AG10803 (cell line): Measurements from ENCODE around the gene LHFPL6.

ENCODE experiments used
- DNase-seq: peaks from one replicate; pipeline ENCODE4 v3.0.0; 2010; ENCODE audit warnings: low read depth
- H3K4me3 ChIP-seq: 2 replicates; pipeline ENCODE4 v1.5.1; 2011; ENCODE audit warnings: mild to moderate bottlenecking, low read length, control low read depth
- TF ChIP-seq, protein P1 (sequence below): conservative IDR thresholded peaks from 2 replicates; pipeline ENCODE4 v1.5.1; 2011; ENCODE audit warnings: mild to moderate bottlenecking, low read length, control low read depth, inconsistent platforms

LHFPL6 gene

DNA sequence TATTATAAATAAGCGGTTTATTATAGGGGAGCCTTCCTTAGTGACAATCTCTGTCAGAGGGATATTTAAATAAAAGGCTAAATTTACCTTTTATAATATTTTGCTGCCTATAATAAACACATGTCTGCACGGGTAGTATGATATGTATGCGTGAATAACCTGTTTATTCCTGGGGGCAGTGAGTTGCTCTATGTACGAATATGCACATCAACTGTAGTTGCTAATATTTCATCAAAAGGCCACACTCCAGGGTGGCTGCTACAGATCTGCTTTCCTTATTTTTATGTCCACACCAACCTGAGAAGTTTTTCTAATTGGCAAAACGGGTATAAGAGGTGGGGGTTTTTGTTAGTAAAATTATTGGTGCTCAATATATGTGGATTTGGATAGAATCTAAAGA lies 192.0 kb downstream of the LHFPL6 start:
- no peak for DNase-seq
- TF ChIP-seq, protein P1, sequence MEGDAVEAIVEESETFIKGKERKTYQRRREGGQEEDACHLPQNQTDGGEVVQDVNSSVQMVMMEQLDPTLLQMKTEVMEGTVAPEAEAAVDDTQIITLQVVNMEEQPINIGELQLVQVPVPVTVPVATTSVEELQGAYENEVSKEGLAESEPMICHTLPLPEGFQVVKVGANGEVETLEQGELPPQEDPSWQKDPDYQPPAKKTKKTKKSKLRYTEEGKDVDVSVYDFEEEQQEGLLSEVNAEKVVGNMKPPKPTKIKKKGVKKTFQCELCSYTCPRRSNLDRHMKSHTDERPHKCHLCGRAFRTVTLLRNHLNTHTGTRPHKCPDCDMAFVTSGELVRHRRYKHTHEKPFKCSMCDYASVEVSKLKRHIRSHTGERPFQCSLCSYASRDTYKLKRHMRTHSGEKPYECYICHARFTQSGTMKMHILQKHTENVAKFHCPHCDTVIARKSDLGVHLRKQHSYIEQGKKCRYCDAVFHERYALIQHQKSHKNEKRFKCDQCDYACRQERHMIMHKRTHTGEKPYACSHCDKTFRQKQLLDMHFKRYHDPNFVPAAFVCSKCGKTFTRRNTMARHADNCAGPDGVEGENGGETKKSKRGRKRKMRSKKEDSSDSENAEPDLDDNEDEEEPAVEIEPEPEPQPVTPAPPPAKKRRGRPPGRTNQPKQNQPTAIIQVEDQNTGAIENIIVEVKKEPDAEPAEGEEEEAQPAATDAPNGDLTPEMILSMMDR = no peak
- H3K4me3 ChIP-seq = no peak overlapping the region

DNA sequence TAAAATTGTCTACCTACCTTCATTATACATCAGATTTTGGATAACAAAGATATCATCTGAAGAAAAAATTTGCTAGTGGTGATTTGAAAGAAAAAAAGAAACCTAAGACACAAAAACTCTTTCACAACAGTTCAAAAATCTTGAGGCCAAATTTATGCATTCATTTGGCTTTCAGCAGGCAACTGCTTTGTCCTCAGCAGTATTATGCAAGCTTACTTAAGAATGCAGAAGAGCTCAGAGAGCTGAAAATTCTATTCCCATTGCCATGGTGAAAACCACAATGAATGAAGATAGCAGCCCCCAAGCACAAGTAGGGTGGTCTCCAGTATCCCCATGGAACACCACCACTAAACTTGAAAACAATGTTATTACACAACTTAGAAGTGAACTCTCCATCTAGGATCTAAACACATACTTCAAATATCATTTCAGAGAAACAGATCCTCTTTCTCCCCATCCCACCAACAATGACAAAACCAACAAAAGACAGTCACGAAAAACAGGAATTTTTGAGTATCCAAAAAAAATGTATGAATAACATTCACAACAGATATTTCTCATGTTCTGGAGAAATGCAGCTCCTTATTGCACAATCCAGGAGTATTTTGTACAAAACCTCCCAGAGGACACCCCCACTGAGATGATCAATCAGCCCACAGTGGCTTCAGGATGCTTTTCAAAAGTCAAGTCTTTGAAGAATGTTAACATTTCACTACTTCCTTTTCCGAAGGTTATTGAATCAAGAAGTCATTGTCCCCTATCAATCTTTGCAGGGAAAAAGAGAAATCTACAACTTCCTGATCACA lies 192.7 kb downstream of the LHFPL6 start:
- TF ChIP-seq, protein P1 = no peak
- DNase-seq = peak; percentile 94

DNA sequence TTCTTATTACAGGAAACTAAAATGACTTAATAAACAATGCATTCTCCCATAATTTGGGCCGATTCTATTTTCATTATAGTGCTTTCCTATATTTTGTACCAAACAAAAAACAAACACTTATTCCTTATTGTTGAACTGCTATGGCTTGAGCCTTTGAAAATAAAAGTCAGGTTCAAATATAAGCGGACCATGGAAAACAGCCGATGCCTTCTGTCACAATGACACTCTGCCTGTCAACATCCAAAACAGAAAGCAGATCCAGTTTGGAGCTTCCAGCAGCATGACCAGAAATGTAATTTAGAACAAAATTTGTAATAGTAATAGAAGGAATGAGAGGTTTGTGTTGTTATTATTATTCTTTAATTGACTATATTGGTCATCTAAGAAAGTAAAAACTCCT lies 194.5 kb downstream of the LHFPL6 start:
- TF ChIP-seq, protein P1 = no peak
- H3K4me3 ChIP-seq = no peak overlapping the region
- no peak for DNase-seq

More for the DNA sequence above, 192.7 kb downstream of the LHFPL6 start:
- H3K4me3 ChIP-seq = no peak overlapping the region

DNA sequence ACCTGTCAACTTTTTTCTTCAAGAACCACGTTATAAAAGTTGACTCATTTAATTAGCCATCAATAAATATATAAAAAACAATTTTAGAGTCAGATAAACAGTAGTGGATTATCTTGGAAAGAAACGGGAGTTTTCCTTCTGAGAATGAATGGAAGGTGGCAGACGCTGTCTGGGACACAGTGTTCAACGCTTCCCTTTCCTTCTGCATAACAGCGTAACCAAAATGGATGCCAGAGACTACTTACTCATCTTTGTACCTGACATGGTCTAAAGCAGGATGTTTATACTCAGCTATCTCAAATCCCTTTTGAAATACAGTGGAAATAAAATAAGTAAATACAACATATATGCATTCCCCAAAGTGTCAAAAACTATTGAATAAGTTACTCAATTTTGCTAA lies 195.2 kb downstream of the LHFPL6 start:
- TF ChIP-seq, protein P1 = no peak
- no peak for DNase-seq
- no peak overlapping the region for H3K4me3 ChIP-seq

DNA sequence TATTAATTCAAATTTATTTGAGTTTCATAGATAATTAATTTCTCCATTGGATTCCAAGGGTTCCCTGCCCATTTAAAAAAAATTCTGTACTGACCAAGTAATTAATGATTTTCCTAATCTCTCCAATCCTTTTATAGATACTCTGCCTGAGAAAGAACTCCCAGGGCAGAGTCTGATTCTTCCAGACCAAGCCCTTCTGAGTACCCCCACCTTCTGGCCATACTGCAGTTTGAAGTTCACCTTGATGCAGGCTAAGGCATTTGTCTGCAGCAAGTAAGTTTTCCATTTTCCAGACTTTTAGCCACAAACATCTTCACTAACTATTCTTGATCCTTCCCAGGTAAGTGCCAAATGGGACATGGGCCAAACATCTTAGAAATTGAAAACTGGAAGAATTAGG lies 195.9 kb downstream of the LHFPL6 start:
- no peak for DNase-seq
- TF ChIP-seq, protein P1 = no peak
- no peak overlapping the region for H3K4me3 ChIP-seq

DNA sequence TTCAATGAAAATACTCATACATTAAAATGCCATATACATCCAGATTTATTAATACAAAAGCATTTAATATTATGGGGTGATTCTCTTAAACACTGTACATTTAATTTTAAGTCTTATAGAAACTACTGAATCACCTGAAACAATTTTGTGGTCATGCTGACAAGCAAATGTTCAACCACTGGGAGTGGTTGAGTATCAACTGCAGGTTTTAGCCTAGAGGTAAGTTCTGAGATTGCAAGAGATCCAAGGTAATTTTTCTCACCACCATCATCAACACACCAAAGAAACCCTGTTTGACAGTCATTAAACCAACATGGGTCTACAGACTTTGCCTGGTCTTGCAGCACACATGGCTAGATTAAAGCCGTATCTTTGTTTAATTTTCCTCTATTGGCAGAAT lies 196.3 kb downstream of the LHFPL6 start:
- no peak overlapping the region for H3K4me3 ChIP-seq
- TF ChIP-seq, protein P1 = no peak
- DNase-seq = no peak

DNA sequence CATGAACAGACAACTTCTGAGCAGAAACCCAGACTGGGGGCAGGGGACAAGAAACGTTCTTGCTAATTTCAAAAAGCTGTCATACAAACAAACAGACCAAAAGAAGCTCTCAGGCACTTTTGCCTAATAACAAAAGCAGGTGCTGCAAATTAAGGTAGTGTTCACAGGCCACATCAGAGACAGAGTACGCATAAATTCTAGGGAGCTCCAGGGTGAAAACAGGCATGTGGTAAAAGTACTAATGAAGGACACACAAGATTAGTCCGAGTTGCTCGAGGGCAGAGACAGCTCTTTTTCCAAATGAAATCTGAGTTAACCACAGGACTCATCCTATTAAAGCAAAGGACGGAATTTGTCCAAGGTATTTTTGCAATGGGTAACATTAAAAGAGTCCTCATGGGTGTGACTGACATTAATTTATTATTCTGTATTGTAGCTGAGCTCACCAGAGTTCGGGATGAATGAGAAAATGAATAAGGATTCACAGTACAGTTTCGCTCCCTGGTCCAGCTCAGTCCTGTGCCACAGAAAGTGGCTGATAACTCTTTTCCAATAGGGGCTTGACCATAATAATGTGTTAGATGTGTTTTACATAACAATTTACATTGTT lies 197.3 kb downstream of the LHFPL6 start:
- H3K4me3 ChIP-seq = no peak overlapping the region
- no peak for DNase-seq
- TF ChIP-seq, protein P1 = no peak
